H9 (cell line): ENCODE data around the gene SIGLEC5. TPM values are rescaled to one million over a fixed set of nuclear protein-coding genes. Genes with fewer than 3 reads are reported as not detected.

Experiments used
- DNase-seq: peaks from one replicate; pipeline ENCODE4 v3.0.0-alpha.2; 2017
- H2AFZ ChIP-seq: one replicate; pipeline ENCODE4 v1.6.1; 2013; ENCODE audit warnings: mild to moderate bottlenecking, low read length, control low read depth, moderate library complexity
- H2AK5ac ChIP-seq: 2 replicates; pipeline ENCODE4 v1.6.1; 2013; ENCODE audit warnings: low read length, control low read depth, mixed read lengths; ENCODE audit not compliant: insufficient read length
- H2BK120ac ChIP-seq: one replicate; pipeline ENCODE4 v1.6.1; 2013; ENCODE audit warnings: low read depth, mild to moderate bottlenecking, low read length, control low read depth, inconsistent platforms; ENCODE audit not compliant: poor library complexity, severe bottlenecking
- H2BK12ac ChIP-seq: 2 replicates; pipeline ENCODE4 v1.6.1; 2013; ENCODE audit warnings: low read length, control low read depth, mixed read lengths, low read depth; ENCODE audit not compliant: insufficient read length
- H2BK15ac ChIP-seq: 2 replicates; pipeline ENCODE4 v1.6.1; 2013; ENCODE audit warnings: low read depth, low read length, control low read depth
- H2BK20ac ChIP-seq: one replicate; pipeline ENCODE4 v1.6.1; 2013; ENCODE audit warnings: low read depth, mild to moderate bottlenecking, low read length, control low read depth, inconsistent platforms; ENCODE audit not compliant: poor library complexity, severe bottlenecking
- H2BK5ac ChIP-seq: 2 replicates; pipeline ENCODE4 v1.6.1; 2013; ENCODE audit warnings: low read length, control low read depth, mixed read lengths; ENCODE audit not compliant: insufficient read length
- H3K14ac ChIP-seq: 2 replicates; pipeline ENCODE4 v1.6.1; 2013; ENCODE audit warnings: low read length, control low read depth; ENCODE audit not compliant: insufficient read depth
- H3K18ac ChIP-seq: 2 replicates; pipeline ENCODE4 v1.6.1; 2013; ENCODE audit warnings: low read depth, mild to moderate bottlenecking, mixed read lengths, low read length, control low read depth; ENCODE audit not compliant: insufficient read length
- H3K23ac ChIP-seq: 2 replicates; pipeline ENCODE4 v1.6.1; 2013; ENCODE audit warnings: low read length, control low read depth, mixed read lengths, low read depth; ENCODE audit not compliant: insufficient read length
- H3K23me2 ChIP-seq: 2 replicates; pipeline ENCODE4 v1.6.1; 2013; ENCODE audit warnings: low read depth, mild to moderate bottlenecking, mixed read lengths, low read length, control low read depth; ENCODE audit not compliant: insufficient read length, poor library complexity, severe bottlenecking
- H3K27ac ChIP-seq: 2 replicates; pipeline ENCODE4 v1.5.1; 2013; ENCODE audit warnings: low read length, control low read depth, mixed read lengths, low read depth; ENCODE audit not compliant: insufficient read length
- H3K27me3 ChIP-seq: 2 replicates; pipeline ENCODE4 v1.6.1; 2013; ENCODE audit warnings: low read length, control low read depth, inconsistent platforms; ENCODE audit not compliant: insufficient read depth
- H3K4ac ChIP-seq: 2 replicates; pipeline ENCODE4 v1.6.1; 2013; ENCODE audit warnings: low read depth, mild to moderate bottlenecking, control low read depth, inconsistent platforms, low read length, moderate library complexity
- H3K4me1 ChIP-seq: 2 replicates; pipeline ENCODE4 v1.6.1; 2013; ENCODE audit warnings: low read length, control low read depth, inconsistent platforms; ENCODE audit not compliant: insufficient read depth
- H3K4me2 ChIP-seq: 2 replicates; pipeline ENCODE4 v1.6.1; 2013; ENCODE audit warnings: low read length, control low read depth, mixed read lengths; ENCODE audit not compliant: insufficient read length, insufficient read depth
- H3K56ac ChIP-seq: 2 replicates; pipeline ENCODE4 v1.6.1; 2013; ENCODE audit warnings: low read depth, mild to moderate bottlenecking, mixed read lengths, low read length, control low read depth; ENCODE audit not compliant: insufficient read length
- H3K79me1 ChIP-seq: 2 replicates; pipeline ENCODE4 v1.6.1; 2013; ENCODE audit warnings: low read depth, mild to moderate bottlenecking, moderate library complexity, low read length, control low read depth, inconsistent platforms; ENCODE audit not compliant: insufficient read depth, poor library complexity, severe bottlenecking
- H3K79me2 ChIP-seq: 2 replicates; pipeline ENCODE4 v1.6.1; 2013; ENCODE audit warnings: low read length, control low read depth, inconsistent platforms; ENCODE audit not compliant: insufficient read depth
- H3K9ac ChIP-seq: 2 replicates; pipeline ENCODE4 v1.6.1; 2013; ENCODE audit warnings: low read length, control low read depth, mixed read lengths; ENCODE audit not compliant: insufficient read length; ENCODE audit errors: extremely low read depth
- H3K9me3 ChIP-seq: one replicate; pipeline ENCODE4 v1.6.1; 2013; ENCODE audit warnings: low read depth, low read length, inconsistent platforms; ENCODE audit not compliant: control insufficient read depth
- H3T11ph ChIP-seq: one replicate; pipeline ENCODE4 v1.6.1; 2013; ENCODE audit warnings: mild to moderate bottlenecking, low read length, control low read depth, inconsistent platforms
- H4K20me1 ChIP-seq: one replicate; pipeline ENCODE4 v1.6.1; 2013; ENCODE audit not compliant: control insufficient read depth, insufficient read length, insufficient read depth
- H4K5ac ChIP-seq: 2 replicates; pipeline ENCODE4 v1.6.1; 2013; ENCODE audit warnings: low read depth, mild to moderate bottlenecking, mixed read lengths, low read length, control low read depth; ENCODE audit not compliant: insufficient read length
- H4K8ac ChIP-seq: replicated peaks from 2 replicates; pipeline ENCODE4 v1.6.1; 2013; ENCODE audit warnings: low read length, control low read depth, mixed read lengths, low read depth; ENCODE audit not compliant: insufficient read length
- H4K91ac ChIP-seq: 2 replicates; pipeline ENCODE4 v1.6.1; 2013; ENCODE audit warnings: low read depth, mild to moderate bottlenecking, moderate library complexity, mixed read lengths, low read length, control low read depth; ENCODE audit not compliant: insufficient read length
- H3K27ac Mint-ChIP-seq, 3 experiments: 2 replicates in 2 of 3; 3 replicates in 1 of 3; pipeline ENCODE4 v1.8.0; 2020 to 2021; ENCODE audit warnings: mixed read lengths in 3 of 3, mild to moderate bottlenecking in 1 of 3, moderate library complexity in 1 of 3
- H3K27me3 Mint-ChIP-seq: 2 replicates; pipeline ENCODE4 v1.8.0; 2021; ENCODE audit warnings: low read depth, mild to moderate bottlenecking, moderate library complexity, mixed read lengths
- H3K36me3 Mint-ChIP-seq, 3 experiments: 2 replicates in 2 of 3; 3 replicates in 1 of 3; pipeline ENCODE4 v1.8.0; 2020 to 2021; ENCODE audit warnings: low read depth in 3 of 3, mixed read lengths in 3 of 3; ENCODE audit not compliant: insufficient read depth in 1 of 3
- H3K4me1 Mint-ChIP-seq, 2 experiments: 2 replicates each; pipeline ENCODE4 v1.8.0; 2020; ENCODE audit warnings: mixed read lengths in 2 of 2
- H3K4me3 Mint-ChIP-seq, 2 experiments: 2 replicates in 1 of 2; 3 replicates in 1 of 2; pipeline ENCODE4 v1.8.0; 2020 to 2021; ENCODE audit warnings: mild to moderate bottlenecking in 2 of 2, mixed read lengths in 2 of 2, moderate library complexity in 1 of 2
- H3K9me3 Mint-ChIP-seq, 2 experiments: 2 replicates in 1 of 2; 3 replicates in 1 of 2; pipeline ENCODE4 v1.8.0; 2020; ENCODE audit warnings: mild to moderate bottlenecking in 2 of 2, mixed read lengths in 2 of 2, moderate library complexity in 1 of 2
- WGBS: extraction: QIAGEN DNeasy Blood & Tissue Kit; methylation state at CpG from one replicate; pipeline ENCODE4 v1.1.7; 2013; ENCODE audit warnings: missing lambda C conversion rate, low lambda C conversion rate, mixed read lengths; ENCODE audit not compliant: insufficient read length; ENCODE audit errors: extremely low coverage; 5-methylcytosine and 5-hydroxymethylcytosine counted together
- total RNA-seq: library from RNA; stranded (reverse); gene quantifications from 2 replicates; pipeline ENCODE4 v1.2.1, GENCODE V29; 2021
- TF ChIP-seq, protein P1 (sequence below): fragments of 200-600 bp; sonication (generic); conservative IDR thresholded peaks from 3 replicates; pipeline ENCODE4 v1.8.0; 2021; ENCODE audit warnings: antibody characterized with exemption, mild to moderate bottlenecking

SIGLEC5 gene
- total RNA-seq, 1 experiment from 2014 or later = not detected

DNA sequence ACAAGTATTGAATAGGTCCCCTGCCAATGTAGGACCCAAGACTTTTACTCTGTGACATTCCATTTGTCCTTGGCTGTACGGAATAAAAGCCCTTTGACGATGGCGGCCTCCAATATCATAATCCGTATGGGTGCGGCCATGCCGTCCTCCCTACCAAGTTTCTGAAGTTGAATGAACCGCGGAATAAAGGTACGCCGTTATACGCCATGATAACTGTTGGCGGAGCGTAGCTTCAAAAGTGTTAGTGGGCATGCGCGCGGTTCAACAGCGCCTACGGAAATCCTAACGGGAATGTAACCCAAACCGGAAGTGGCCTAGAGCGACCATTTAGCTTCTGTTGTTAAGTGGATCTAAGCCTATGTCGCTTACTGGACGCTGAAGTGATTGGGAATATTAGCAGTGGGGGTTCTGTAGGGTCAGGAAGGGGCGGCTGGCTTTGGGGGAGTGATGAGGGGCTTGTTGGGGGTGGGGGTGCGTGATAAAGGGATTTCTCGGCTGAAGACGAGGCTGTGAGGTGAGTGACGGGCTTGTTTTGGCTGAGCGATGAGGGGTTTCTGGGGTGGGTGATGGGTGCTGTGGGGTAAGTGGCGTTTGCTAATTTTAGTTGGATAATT, 59.1 kb downstream of the SIGLEC5 start, which contains the start of gene ZNF175:
Gene ZNF175 (plus strand): TSS at position 322 of the 614 bp plus-strand sequence. CDS start 2,047 bp downstream, outside the sequence.
- H4K20me1 ChIP-seq = no peaks in the 10 kb centered on the region
- H3K27me3 Mint-ChIP-seq = peaks cover 21% of the 10 kb centered on the region
- peak; percentile 88 for DNase-seq
- H3K56ac ChIP-seq = no peak within 1 kb of the TSS
- H3K4me1 ChIP-seq = no peaks in the 10 kb centered on the region
- H3K4ac ChIP-seq = no peak within 1 kb of the TSS
- no peaks in the 10 kb centered on the region for H3K79me1 ChIP-seq
- H4K8ac ChIP-seq = no peak within 1 kb of the TSS
- no peak within 1 kb of the TSS for H3T11ph ChIP-seq
- no peaks in the 10 kb centered on the region for H3K9me3 ChIP-seq
- no peak within 1 kb of the TSS for H3K23ac ChIP-seq
- H3K23me2 ChIP-seq = peaks cover 6% of the 10 kb centered on the region
- H3K27ac Mint-ChIP-seq = peak within 1 kb of the TSS; percentile 60 to 94 (median 93); a peak in 5 of 7 replicates
- TF ChIP-seq, protein P1, sequence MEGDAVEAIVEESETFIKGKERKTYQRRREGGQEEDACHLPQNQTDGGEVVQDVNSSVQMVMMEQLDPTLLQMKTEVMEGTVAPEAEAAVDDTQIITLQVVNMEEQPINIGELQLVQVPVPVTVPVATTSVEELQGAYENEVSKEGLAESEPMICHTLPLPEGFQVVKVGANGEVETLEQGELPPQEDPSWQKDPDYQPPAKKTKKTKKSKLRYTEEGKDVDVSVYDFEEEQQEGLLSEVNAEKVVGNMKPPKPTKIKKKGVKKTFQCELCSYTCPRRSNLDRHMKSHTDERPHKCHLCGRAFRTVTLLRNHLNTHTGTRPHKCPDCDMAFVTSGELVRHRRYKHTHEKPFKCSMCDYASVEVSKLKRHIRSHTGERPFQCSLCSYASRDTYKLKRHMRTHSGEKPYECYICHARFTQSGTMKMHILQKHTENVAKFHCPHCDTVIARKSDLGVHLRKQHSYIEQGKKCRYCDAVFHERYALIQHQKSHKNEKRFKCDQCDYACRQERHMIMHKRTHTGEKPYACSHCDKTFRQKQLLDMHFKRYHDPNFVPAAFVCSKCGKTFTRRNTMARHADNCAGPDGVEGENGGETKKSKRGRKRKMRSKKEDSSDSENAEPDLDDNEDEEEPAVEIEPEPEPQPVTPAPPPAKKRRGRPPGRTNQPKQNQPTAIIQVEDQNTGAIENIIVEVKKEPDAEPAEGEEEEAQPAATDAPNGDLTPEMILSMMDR = no peak
- H4K91ac ChIP-seq = no peak within 1 kb of the TSS
- H3K27me3 ChIP-seq = no peaks in the 10 kb centered on the region
- H2AK5ac ChIP-seq = no peak within 1 kb of the TSS
- peak within 1 kb of the TSS; percentile 98 for H3K4me2 ChIP-seq
- no peak within 1 kb of the TSS for H3K27ac ChIP-seq
- H3K4me3 Mint-ChIP-seq = peak within 1 kb of the TSS; percentile 86 to 93
- H3K14ac ChIP-seq = no peak within 1 kb of the TSS
- H2BK20ac ChIP-seq = no peak within 1 kb of the TSS
- no peak within 1 kb of the TSS for H2BK15ac ChIP-seq
- H2AFZ ChIP-seq = peak within 1 kb of the TSS; percentile 72
- H3K9me3 Mint-ChIP-seq = peaks cover 0 to 15% of the 10 kb centered on the region in 2 experiments; a peak in 2 of 5 replicates
- no peak within 1 kb of the TSS for H4K5ac ChIP-seq
- WGBS = no CpG with 5 or more reads among the region's 30 CpGs
- no peak within 1 kb of the TSS for H2BK120ac ChIP-seq
- H3K9ac ChIP-seq = peak within 1 kb of the TSS; percentile 84
- H3K18ac ChIP-seq = no peak within 1 kb of the TSS
- no peak within 1 kb of the TSS for H2BK5ac ChIP-seq
- no peak within 1 kb of the TSS for H2BK12ac ChIP-seq
- H3K36me3 Mint-ChIP-seq = peaks cover 0 to 10% (median 6%) of the 10 kb centered on the region in 3 experiments; a peak in 2 of 7 replicates
- no peaks in the 10 kb centered on the region; the same call in 1 of the 2 replicates for H3K79me2 ChIP-seq
- H3K4me1 Mint-ChIP-seq = peaks cover 8 to 12% of the 10 kb centered on the region in 2 experiments
